OCI-LY1 (cell line): ENCODE data around the gene CPA4.

ENCODE experiments used
- CTCF ChIP-seq: fragments of 200-600 bp; sonication (generic), shearing (Covaris generic); IDR thresholded peaks from 2 replicates; pipeline ENCODE4 v1.5.1; 2017; ENCODE audit warnings: mild to moderate bottlenecking, antibody characterized with exemption, low read length, moderate library complexity, mixed read lengths
- EZH2 ChIP-seq: fragments of 200-600 bp; sonication (generic), shearing (Covaris generic); IDR thresholded peaks from 2 replicates; pipeline ENCODE4 v1.8.0; 2017; ENCODE audit warnings: borderline replicate concordance, mixed run types, mild to moderate bottlenecking, antibody characterized with exemption, low read length, moderate library complexity, mixed read lengths

GRCh38 chr7:130304878-130305277 lies 11.9 kb downstream of the CPA4 start:
- TF ChIP-seq EZH2 (no peak), CTCF (no peak)
